ENCODE measurements around the gene TMEM98. TPM values are rescaled to one million over a fixed set of nuclear protein-coding genes. Genes with fewer than 3 reads are reported as not detected.
"Not testable (repeated sequence)": the region's sequence is repeated elsewhere in the genome, so short reads cannot be mapped to it uniquely, and the experiment has no call there.

TMEM98 gene
- polyA plus RNA-seq, 3 donors: not detected

DNA sequence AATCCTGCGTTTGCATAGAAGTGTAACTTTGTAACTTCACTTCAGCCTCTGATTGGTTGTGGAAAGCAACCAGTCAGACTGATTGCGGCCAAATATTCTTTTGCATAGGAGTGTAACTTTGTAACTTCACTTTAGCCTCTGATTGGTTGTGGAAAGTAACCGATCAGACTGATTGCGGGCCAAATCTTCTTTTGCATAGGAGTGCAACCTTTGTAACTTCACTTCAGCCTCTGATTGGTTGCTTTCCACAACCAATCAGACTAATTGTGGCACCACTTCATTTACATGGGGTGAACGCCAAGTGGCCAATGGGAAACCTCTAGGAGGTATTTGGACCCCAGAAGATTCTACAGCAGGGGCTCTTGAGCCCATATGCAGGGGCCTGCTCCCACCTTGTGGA is 1.8 kb upstream of the TMEM98 start:
- H3K4me2 ChIP-seq (replicated peaks; ENCODE audit: extremely low read depth, low read length, poor library complexity, severe bottlenecking): no peak overlapping the region
- H3K9me3 ChIP-seq (replicated peaks in 1 of 2; ENCODE audit: control insufficient read depth in 1 of 2, insufficient read depth in 1 of 2, low read length in 2 of 2): peaks cover 0 to 12% of the 10 kb centered on the region in 2 donors
- Mint-ChIP-seq H3K9me3 (no peaks in the 10 kb centered on the region), H3K27ac (no peak overlapping the region), H3K4me3 (peak overlapping the region in 1 of 2 donors; percentile 26), H3K4me1 (peaks cover 4% of the 10 kb centered on the region), H3K27me3 (ENCODE audit: low read depth in 3 of 3) (peaks cover 19 to 29% (median 22%) of the 10 kb centered on the region in 3 donors), H3K36me3 (no peaks in the 10 kb centered on the region)
- H3K4me3 ChIP-seq (replicated peaks in 1 of 3; ENCODE audit: low read depth in 2 of 3, low read length in 3 of 3): no peak overlapping the region
- DNase-seq: no peak
- H3K9ac ChIP-seq (ENCODE audit: insufficient read depth, low read length, poor library complexity, severe bottlenecking): no peak overlapping the region
- no peak overlapping the region for H2AFZ ChIP-seq (ENCODE audit: insufficient read depth, low read depth, low read length, poor library complexity, severe bottlenecking)
- TF ChIP-seq, protein P1, sequence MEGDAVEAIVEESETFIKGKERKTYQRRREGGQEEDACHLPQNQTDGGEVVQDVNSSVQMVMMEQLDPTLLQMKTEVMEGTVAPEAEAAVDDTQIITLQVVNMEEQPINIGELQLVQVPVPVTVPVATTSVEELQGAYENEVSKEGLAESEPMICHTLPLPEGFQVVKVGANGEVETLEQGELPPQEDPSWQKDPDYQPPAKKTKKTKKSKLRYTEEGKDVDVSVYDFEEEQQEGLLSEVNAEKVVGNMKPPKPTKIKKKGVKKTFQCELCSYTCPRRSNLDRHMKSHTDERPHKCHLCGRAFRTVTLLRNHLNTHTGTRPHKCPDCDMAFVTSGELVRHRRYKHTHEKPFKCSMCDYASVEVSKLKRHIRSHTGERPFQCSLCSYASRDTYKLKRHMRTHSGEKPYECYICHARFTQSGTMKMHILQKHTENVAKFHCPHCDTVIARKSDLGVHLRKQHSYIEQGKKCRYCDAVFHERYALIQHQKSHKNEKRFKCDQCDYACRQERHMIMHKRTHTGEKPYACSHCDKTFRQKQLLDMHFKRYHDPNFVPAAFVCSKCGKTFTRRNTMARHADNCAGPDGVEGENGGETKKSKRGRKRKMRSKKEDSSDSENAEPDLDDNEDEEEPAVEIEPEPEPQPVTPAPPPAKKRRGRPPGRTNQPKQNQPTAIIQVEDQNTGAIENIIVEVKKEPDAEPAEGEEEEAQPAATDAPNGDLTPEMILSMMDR (IDR thresholded peaks at IDR 0.05): no peak
- H3K36me3 ChIP-seq (replicated peaks in 1 of 2; ENCODE audit: control insufficient read depth in 1 of 2, insufficient read depth in 2 of 2, low read length in 2 of 2): no peaks in the 10 kb centered on the region
- no peak overlapping the region for H3K27ac ChIP-seq (ENCODE audit: low read depth in 1 of 2, low read length in 2 of 2)
- H3K27me3 ChIP-seq (ENCODE audit: control insufficient read depth in 2 of 2, insufficient read depth in 2 of 2, low read length in 2 of 2): peaks cover 44 to 48% of the 10 kb centered on the region in 2 donors
- H3K79me2 ChIP-seq (ENCODE audit: insufficient read depth, low read length): no peaks in the 10 kb centered on the region
- 96% methylated on average over 4 of the region's 5 CpGs for WGBS (ENCODE audit: insufficient coverage)
- no peaks in the 10 kb centered on the region for H4K20me1 ChIP-seq (ENCODE audit: insufficient read depth, low read length)
- intact Hi-C loops (cut with micrococcal nuclease): no loop called here
- no peaks in the 10 kb centered on the region for H3K4me1 ChIP-seq (ENCODE audit: control insufficient read depth in 1 of 2, insufficient read depth in 2 of 2, low read length in 2 of 2)

DNA sequence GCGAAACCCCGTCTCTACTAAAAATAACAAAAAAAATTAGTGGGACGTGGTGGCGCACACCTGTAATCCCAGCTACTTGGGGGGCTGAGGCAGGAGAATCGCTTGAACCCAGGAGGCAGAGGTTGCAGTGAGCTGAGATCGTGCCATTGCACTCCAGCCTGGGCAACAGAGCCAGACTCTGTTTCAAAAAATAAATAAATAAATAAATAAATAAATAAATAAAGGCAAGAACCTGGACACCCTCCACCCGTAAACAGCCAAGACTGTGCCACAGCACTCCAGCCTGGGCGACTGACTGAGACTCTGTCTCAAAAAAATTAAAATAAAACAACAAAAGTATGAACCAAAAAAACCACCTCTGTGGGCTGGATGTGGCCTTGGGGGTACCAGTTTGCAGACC is 1.2 kb upstream of the TMEM98 start:
- Mint-ChIP-seq H3K27me3 (ENCODE audit: low read depth in 3 of 3) (peaks cover 19 to 32% (median 22%) of the 10 kb centered on the region in 3 donors), H3K4me3 (peak overlapping the region in 1 of 2 donors; percentile 81)
- DNase-seq; H3K4me1 ChIP-seq (ENCODE audit: control insufficient read depth in 1 of 2, insufficient read depth in 2 of 2, low read length in 2 of 2); H3K79me2 ChIP-seq (ENCODE audit: insufficient read depth, low read length); H3K27ac ChIP-seq (ENCODE audit: low read depth in 1 of 2, low read length in 2 of 2); H3K4me3 ChIP-seq (replicated peaks in 1 of 3; ENCODE audit: low read depth in 2 of 3, low read length in 3 of 3); H3K9ac ChIP-seq (ENCODE audit: insufficient read depth, low read length, poor library complexity, severe bottlenecking); H3K4me1 Mint-ChIP-seq; H3K27ac Mint-ChIP-seq; H2AFZ ChIP-seq (ENCODE audit: insufficient read depth, low read depth, low read length, poor library complexity, severe bottlenecking); intact Hi-C loops (cut with micrococcal nuclease); H4K20me1 ChIP-seq (ENCODE audit: insufficient read depth, low read length); H3K4me2 ChIP-seq (replicated peaks; ENCODE audit: extremely low read depth, low read length, poor library complexity, severe bottlenecking); H3K9me3 Mint-ChIP-seq; H3K36me3 ChIP-seq (replicated peaks in 1 of 2; ENCODE audit: control insufficient read depth in 1 of 2, insufficient read depth in 2 of 2, low read length in 2 of 2); H3K36me3 Mint-ChIP-seq: not testable (repeated sequence)
- 83% methylated on average over 1 of the region's 8 CpGs for WGBS (ENCODE audit: insufficient coverage)
- Histone ChIP-seq H3K9me3 (replicated peaks in 1 of 2; ENCODE audit: control insufficient read depth in 1 of 2, insufficient read depth in 1 of 2, low read length in 2 of 2) (peaks cover 0 to 12% of the 10 kb centered on the region in 2 donors), H3K27me3 (ENCODE audit: control insufficient read depth in 2 of 2, insufficient read depth in 2 of 2, low read length in 2 of 2) (peaks cover 44 to 52% of the 10 kb centered on the region in 2 donors)

All from CD14-positive monocyte (primary cell).